ENCODE results near the gene SYCN.

Gene SYCN

DNA sequence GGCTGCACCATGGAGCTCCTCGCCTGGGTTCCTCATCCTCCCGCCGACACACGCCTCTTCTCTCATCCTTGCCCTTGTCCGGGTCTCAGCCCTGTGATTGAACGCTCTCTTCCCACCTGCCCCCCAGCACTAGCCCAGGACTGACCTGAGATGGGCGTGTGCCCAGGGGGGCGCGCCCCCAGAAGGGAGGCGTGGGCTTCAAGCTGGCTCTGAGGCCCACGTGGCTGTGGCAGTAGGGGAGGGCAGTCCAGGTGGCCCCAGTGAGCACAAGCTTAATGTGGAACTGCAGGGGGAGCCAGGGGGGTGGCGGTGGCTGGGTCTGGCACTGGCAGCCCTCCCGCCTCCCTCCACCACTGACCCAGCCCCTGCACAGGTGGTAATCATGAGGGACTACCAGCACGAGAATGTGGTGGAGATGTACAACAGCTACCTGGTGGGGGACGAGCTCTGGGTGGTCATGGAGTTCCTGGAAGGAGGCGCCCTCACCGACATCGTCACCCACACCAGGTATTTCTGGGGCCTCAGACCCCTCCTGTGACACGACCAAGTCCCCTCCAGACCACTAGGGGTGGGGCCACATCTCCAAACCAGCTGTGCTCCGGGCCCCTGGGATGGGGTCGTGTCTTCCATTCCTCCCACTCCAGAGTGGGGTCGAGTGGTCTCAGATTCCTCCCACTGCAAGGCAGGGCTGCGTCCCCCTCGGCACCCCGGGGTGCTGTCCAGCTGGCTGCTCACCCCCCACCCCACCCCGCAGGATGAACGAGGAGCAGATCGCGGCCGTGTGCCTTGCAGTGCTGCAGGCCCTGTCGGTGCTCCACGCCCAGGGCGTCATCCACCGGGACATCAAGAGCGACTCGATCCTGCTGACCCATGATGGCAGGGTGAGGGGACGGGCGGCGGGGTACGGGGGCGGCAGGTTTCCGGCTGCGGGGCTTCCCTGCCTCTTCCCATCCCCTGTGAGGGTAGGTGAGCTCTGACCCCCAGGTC is 29.2 kb downstream of the SYCN start:
- TF ChIP-seq CTCF (conservative IDR thresholded peaks at IDR 0.05; ENCODE audit: low read depth, low read length): no peak
- DNase-seq (ENCODE audit: low read depth): no peak

GRCh38 chr19:39174142-39174541 is 29.9 kb downstream of the SYCN start:
- TF ChIP-seq CTCF (conservative IDR thresholded peaks at IDR 0.05; ENCODE audit: low read depth, low read length): no peak
- DNase-seq (ENCODE audit: low read depth): no peak
- H3K4me3 ChIP-seq (ENCODE audit: low read length): no peak overlapping the region

More for the DNA sequence above, 29.2 kb downstream of the SYCN start:
- H3K4me3 ChIP-seq (ENCODE audit: low read length): no peak overlapping the region

GRCh38 chr19:39173502-39173991 is 30.5 kb downstream of the SYCN start:
- no peak overlapping the region for H3K4me3 ChIP-seq (ENCODE audit: low read length)
- no peak for TF ChIP-seq CTCF (conservative IDR thresholded peaks at IDR 0.05; ENCODE audit: low read depth, low read length)

GRCh38 chr19:39172700-39173501 is 31.2 kb downstream of the SYCN start:
- TF ChIP-seq CTCF (conservative IDR thresholded peaks at IDR 0.05; ENCODE audit: low read depth, low read length): no peak
- H3K4me3 ChIP-seq (ENCODE audit: low read length): no peak overlapping the region
- no peak for DNase-seq (ENCODE audit: low read depth)

More at GRCh38 chr19:39173502-39173991, 30.5 kb downstream of the SYCN start:
- DNase-seq (ENCODE audit: low read depth): no peak

- no peak for DNase-seq (ENCODE audit: low read depth)
- H3K4me3 ChIP-seq (ENCODE audit: low read length): no peak overlapping the region
- no peak for TF ChIP-seq CTCF (conservative IDR thresholded peaks at IDR 0.05; ENCODE audit: low read depth, low read length)
Observed at GRCh38 chr19:39171479-39172465, 32.3 kb downstream of the SYCN start.

Data from retinal pigment epithelial cell (primary cell).